ENCODE measurements around the gene AP1M1. TPM values are rescaled to one million over a fixed set of nuclear protein-coding genes. Genes with fewer than 3 reads are reported as not detected.
A peak's percentile ranks its signal among the peaks of the same experiment; 100 is the strongest.

The AP1M1 gene
- total RNA-seq, 1 experiment from 2014 or later = 176 TPM

DNA sequence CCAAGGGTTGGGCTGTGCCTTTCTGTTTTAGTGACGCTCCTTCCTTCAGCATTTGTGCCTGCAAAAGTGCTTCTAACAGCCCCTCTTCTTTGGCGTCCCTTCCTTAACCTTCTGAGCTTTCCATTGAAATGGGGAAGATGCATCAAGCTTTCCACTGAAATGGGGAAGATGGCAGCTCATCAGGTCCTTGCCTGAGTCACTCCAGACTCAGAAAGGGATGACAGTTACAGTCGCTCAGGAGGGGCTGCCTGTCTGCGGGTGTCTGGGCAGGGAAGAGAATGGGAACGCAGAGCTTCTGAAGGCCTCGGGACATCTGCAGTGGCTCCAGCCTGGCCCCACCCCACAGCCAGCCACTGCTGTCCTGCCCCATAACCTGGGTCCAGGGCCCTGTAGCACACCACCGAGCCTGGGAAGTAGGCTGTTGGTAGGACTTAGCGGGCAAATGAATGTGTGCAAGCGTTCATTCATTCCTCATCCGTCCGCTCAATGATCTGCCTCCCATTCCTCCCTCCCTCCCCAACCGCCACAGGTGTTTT, 9.8 kb downstream of the AP1M1 start:
- no peak for DNase-seq (ENCODE audit: low read depth)

DNA sequence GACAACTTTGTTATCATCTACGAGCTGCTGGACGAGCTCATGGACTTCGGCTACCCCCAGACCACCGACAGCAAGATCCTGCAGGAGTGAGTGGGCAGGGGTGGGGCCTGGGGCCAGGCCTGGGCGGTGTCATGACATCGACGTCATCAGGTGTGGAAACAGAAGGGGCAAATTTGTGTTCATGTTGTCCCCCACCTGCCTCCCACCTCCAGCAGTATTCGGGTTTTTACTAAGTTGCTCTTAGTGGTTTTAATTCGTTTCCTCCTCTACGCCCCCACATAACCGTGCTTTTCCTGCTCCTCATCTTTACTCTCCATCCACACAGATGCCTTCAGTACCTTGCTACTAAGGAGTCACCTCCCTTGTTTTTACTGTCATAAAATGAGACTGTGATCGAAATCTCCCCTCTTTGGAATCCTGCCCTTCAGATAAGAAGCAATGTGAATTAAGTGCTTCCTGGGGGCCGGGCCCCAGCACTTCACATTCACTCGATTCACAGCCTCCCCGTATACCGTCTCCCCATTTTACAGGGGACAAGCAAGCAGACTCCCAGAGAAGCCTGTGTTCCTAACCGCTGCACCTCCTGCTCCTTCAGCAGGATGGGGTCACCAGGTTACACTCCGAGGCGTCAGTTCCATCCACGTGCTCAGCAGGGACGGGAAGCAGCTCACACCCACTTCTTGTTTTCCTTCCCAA, 10.5 kb downstream of the AP1M1 start:
- no peak for DNase-seq (ENCODE audit: low read depth)

- DNase-seq (ENCODE audit: low read depth) = no peak
Observed at GRCh38 chr19:16208847-16209665, 11.3 kb downstream of the AP1M1 start.

GRCh38 chr19:16210168-16210567, 12.5 kb downstream of the AP1M1 start:
- no peak for DNase-seq (ENCODE audit: low read depth)

DNA sequence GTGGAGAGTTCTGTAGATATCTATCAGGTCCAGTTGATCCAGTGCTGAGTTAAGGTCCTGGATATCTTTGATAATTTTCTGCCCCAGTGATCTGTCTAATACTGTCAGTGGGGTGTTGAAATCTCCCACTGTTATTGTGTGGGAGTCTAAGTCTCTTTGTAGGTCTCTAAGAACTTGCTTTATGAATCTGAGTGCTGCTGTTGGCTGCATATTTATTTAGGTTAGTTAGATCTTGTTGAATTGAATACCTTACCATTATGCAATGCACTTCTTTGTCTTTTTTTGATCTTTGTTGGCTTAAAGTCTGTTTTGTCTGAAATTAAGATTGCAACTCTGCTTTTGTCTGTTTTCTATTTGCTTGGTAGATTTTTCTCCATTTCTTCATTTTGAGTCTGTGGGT, 15.4 kb downstream of the AP1M1 start:
- DNase-seq (ENCODE audit: low read depth) = no peak

DNA sequence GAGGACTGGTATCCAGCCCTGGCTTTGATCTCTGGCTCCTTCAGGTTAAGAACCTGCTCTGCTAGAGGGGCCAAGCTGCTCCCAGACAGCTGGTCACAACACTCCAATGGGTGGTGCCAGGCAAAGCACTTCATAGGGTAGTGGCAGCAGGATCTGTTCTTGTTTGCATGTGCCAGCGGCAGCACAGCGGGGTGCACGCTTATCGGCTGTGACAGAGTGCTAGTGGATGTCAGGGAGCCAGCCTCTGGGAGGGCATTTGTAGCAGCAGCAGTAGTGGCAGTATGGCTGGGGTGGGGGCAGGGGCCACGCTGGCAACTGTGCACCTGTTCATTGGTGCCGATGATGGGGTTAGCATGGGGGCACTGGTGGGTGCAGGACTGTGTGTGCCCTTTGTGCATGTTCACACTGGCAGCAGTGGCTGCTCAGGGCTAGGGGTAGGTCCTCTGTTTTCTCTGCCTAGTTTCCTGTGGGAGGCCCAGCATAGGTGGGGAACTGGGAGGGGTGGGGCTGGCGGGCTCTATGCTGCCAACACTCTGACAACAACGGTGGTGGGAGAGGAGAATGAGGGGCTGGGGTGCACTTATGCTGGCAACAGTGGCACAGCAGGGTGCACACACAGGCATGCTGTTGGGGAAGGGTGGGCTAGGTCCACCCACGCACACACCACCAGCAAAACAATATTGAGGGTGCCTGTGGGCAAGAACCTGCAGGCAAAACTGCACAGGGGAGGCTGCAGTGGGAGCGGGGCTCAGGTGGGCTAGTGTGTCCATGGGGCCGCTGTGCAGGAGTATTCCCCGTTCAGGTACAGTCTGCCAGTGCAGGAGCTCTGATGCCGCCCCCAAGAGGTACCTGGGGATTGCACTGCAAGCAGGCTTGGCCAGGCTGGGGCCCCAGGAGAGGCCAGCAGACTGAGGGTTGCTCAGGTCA, 19.3 kb downstream of the AP1M1 start:
- DNase-seq (ENCODE audit: low read depth) = no peak

GRCh38 chr19:16217716-16218451, 20.2 kb downstream of the AP1M1 start:
- DNase-seq (ENCODE audit: low read depth) = no peak

DNA sequence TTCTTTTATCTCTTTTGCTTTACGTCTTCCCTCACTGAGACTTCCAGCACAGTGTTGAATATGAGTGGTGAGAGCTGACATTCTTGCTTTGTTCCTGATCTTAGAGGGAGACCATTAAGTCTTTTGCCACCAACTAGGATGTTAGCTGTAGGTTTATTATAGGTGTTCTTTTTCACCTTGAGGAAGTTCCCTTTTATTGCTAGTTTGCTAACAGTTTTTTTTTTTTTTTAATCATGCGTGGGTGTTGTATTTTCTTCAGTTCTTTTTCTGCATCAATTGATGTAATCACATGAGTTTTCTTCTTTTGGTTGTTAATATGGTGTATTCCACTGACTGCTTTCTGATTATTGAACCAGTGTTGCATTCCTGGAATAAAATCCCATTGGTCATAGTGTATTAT, 21.1 kb downstream of the AP1M1 start:
- no peak for DNase-seq (ENCODE audit: low read depth)

DNA sequence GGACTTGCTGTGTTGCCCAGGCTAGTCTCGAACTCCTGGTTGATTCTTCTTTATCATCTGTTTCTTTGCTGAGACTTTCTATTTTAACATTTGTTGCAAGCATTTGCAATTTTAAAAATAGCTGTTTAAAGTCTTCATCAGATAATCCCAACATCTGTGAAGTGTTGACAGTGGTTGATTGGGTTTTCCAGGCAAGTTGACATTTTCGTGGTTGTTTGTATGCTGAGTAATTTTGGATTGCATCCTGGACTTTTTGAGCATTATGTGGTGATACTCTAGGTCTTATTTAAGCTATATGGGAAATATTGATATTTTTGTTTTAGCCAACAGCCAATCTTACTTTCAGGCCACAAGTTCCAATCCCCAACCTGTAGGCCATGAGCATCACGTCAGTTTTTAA, 25.1 kb downstream of the AP1M1 start:
- DNase-seq (ENCODE audit: low read depth) = peak; percentile 53

DNA sequence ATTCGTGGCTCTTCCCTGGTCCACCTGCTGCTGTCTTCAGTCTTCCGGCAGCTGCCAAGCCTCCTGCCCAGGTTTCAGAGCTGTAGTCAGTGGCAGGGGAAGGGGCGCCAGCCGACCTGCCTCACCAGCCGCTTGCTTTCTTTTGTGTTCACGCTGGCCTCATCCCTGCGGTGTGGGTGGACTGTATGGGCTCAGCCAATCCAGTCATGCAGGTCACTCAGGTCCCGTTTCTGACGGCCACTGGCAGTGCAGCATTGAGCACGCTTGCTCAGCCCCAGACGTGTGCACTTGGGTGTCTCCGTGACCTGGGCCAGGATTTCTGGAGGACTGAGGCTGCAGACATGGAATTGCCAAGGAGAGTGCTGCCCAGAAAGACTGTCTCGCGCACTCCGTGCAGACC, 26.0 kb downstream of the AP1M1 start:
- no peak for DNase-seq (ENCODE audit: low read depth)

GRCh38 chr19:16224293-16225045, 26.8 kb downstream of the AP1M1 start:
- no peak for DNase-seq (ENCODE audit: low read depth)

- DNase-seq (ENCODE audit: low read depth) = no peak
Observed at GRCh38 chr19:16225279-16226183, 27.8 kb downstream of the AP1M1 start.

- no peak for DNase-seq (ENCODE audit: low read depth)
Observed at GRCh38 chr19:16226184-16226591, 28.5 kb downstream of the AP1M1 start.

- DNase-seq (ENCODE audit: low read depth) = no peak
Observed at GRCh38 chr19:16226878-16227836, 29.4 kb downstream of the AP1M1 start.

GRCh38 chr19:16227837-16228636, 30.3 kb downstream of the AP1M1 start:
- DNase-seq (ENCODE audit: low read depth) = no peak

DNA sequence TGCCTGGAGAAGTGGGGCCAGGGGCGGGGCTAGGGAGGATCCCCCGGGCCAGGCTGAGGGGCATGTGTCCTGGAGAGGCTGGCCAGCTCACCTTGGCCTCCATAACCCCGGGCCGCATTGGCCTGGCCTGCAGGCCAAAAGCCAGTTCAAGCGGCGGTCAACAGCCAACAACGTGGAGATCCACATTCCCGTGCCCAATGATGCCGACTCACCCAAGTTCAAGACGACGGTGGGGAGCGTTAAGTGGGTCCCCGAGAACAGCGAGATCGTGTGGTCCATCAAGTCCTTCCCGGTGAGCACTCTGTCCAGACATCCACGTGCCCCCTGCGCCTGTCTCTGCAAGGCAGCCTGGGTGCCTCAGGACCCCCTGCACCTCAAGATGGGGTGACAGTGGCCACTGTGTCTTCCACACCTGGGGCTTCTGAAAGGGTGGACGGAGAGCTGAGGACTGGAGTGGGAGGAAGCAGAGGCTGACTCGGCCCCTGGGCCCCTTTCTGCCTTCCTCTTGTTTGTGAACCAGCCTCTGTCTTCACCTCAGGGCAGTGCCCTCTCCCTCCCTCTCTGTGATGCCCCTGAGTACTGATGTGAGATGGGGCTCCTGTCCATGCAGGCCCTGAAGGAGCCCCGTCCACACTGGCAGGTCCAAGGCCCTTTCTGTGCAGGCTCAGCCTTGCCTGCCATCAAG, 31.1 kb downstream of the AP1M1 start:
- no peak for DNase-seq (ENCODE audit: low read depth)

- DNase-seq (ENCODE audit: low read depth) = no peak
Observed at GRCh38 chr19:16229322-16229641, 31.6 kb downstream of the AP1M1 start.

All from LHCN-M2 (cell line).